H1 (cell line): ENCODE measurements around the gene POLD1. TPM values are rescaled to one million over a fixed set of nuclear protein-coding genes. Genes with fewer than 3 reads are reported as not detected.

Experiments
- CTCF ChIA-PET: fragments of 300-600 bp; sonication (Branson Sonifier 250); formaldehyde crosslinking; loops from one replicate; lab custom pipeline; 2021; ENCODE audit not compliant: partially characterized antibody; lab: Charles Lee
- POLR2A ChIA-PET: fragments of 300-600 bp; sonication (Branson Sonifier 250); formaldehyde crosslinking; loops from one replicate; lab custom pipeline; 2021; ENCODE audit warnings: inconsistent platforms; ENCODE audit not compliant: partially characterized antibody; lab: Charles Lee
- DNase-seq, 2 experiments: peaks; one replicate each; pipeline versions ENCODE4 v3.0.0 to v3.0.0-alpha.2; 2010 to 2022; ENCODE audit warnings: low spot score in 2 of 2, low read depth in 1 of 2, mixed read lengths in 1 of 2
- FAIRE-seq: peaks from 2 replicates; lab custom pipeline; 2011; peaks lifted over from hg19 to GRCh38; lab: Jason Lieb, UNC
- H2AFZ ChIP-seq: 2 replicates; pipeline ENCODE4 v1.8.1; 2012; ENCODE audit warnings: low read length, inconsistent platforms
- H2AK5ac ChIP-seq: 2 replicates; pipeline ENCODE4 v1.6.1; 2013; ENCODE audit warnings: low read depth, low read length
- H2BK120ac ChIP-seq: replicated peaks from 2 replicates; pipeline ENCODE3; 2013; ENCODE audit warnings: low read depth, low read length, inconsistent platforms
- H2BK12ac ChIP-seq: 2 replicates; pipeline ENCODE4 v1.6.1; 2013; ENCODE audit warnings: low read depth, low read length
- H2BK15ac ChIP-seq: 2 replicates; pipeline ENCODE4 v1.6.1; 2013; ENCODE audit warnings: low read length
- H2BK20ac ChIP-seq: 2 replicates; pipeline ENCODE4 v1.6.1; 2013; ENCODE audit warnings: low read length
- H2BK5ac ChIP-seq: 2 replicates; pipeline ENCODE4 v1.6.1; 2013; ENCODE audit warnings: low read depth, low read length
- H3K14ac ChIP-seq: 2 replicates; pipeline ENCODE4 v1.6.1; 2013; ENCODE audit warnings: inconsistent platforms; ENCODE audit not compliant: insufficient read length
- H3K18ac ChIP-seq: 2 replicates; pipeline ENCODE4 v1.6.1; 2013; ENCODE audit warnings: low read length; ENCODE audit errors: extremely low read depth
- H3K23ac ChIP-seq: 2 replicates; pipeline ENCODE4 v1.6.1; 2013; ENCODE audit warnings: inconsistent platforms; ENCODE audit not compliant: insufficient read length
- H3K23me2 ChIP-seq: 2 replicates; pipeline ENCODE4 v1.6.1; 2013; ENCODE audit warnings: low read depth, low read length
- H3K27ac ChIP-seq: 2 replicates; pipeline ENCODE4 v1.6.1; 2011; ENCODE audit warnings: low read depth, low read length, inconsistent platforms
- H3K27me3 ChIP-seq, 4 experiments: replicated peaks in 1 of 4; 1 replicate in 1 of 4; 2 replicates in 3 of 4; pipeline versions ENCODE4 v1.6.1 to v1.8.1; 2011 to 2013; ENCODE audit warnings: low read length in 3 of 4, mild to moderate bottlenecking in 3 of 4, inconsistent platforms in 2 of 4, mixed read lengths in 2 of 4, moderate library complexity in 1 of 4; ENCODE audit not compliant: control insufficient read depth in 3 of 4, insufficient read depth in 3 of 4; ENCODE audit errors: extremely low read depth in 1 of 4
- H3K36me3 ChIP-seq, 4 experiments: 2 replicates each; pipeline versions ENCODE4 v1.6.1 to v1.8.1; 2011 to 2013; ENCODE audit warnings: mild to moderate bottlenecking in 4 of 4, low read length in 3 of 4, moderate library complexity in 2 of 4, control low read depth in 1 of 4, inconsistent platforms in 1 of 4; ENCODE audit not compliant: insufficient read depth in 4 of 4, control insufficient read depth in 2 of 4
- H3K4ac ChIP-seq: replicated peaks from 2 replicates; pipeline ENCODE3; 2013; ENCODE audit warnings: low read length, low read depth, mixed read lengths, inconsistent platforms; ENCODE audit not compliant: insufficient read length
- H3K4me1 ChIP-seq, 4 experiments: replicated peaks in 1 of 4; 1 replicate in 1 of 4; 2 replicates in 3 of 4; pipeline versions ENCODE4 v1.6.1 to v1.8.1; 2011 to 2013; ENCODE audit warnings: low read length in 3 of 4, inconsistent platforms in 2 of 4, mixed read lengths in 1 of 4; ENCODE audit not compliant: insufficient read depth in 4 of 4, control insufficient read depth in 3 of 4
- H3K4me2 ChIP-seq, 2 experiments: 2 replicates each; pipeline versions ENCODE4 v1.6.1 to v1.8.1; 2011 to 2013; ENCODE audit warnings: low read depth in 2 of 2, low read length in 2 of 2, control low read depth in 1 of 2, inconsistent platforms in 1 of 2, mild to moderate bottlenecking in 1 of 2; ENCODE audit not compliant: insufficient read depth in 1 of 2
- H3K4me3 ChIP-seq, 4 experiments: fragments of 200-600, 300-600 bp in 1 of 4; sonication (generic), shearing (Covaris generic), sonication (Bioruptor Twin) in 1 of 4; 2 replicates each; pipeline versions ENCODE4 v1.5.1 to v1.8.1; 2011 to 2016; ENCODE audit warnings: low read length in 4 of 4, low read depth in 3 of 4, control low read depth in 2 of 4, inconsistent platforms in 2 of 4, mild to moderate bottlenecking in 2 of 4, mixed read lengths in 1 of 4, moderate library complexity in 1 of 4; ENCODE audit not compliant: insufficient read depth in 2 of 4; ENCODE audit errors: extremely low read depth in 1 of 4
- H3K56ac ChIP-seq: replicated peaks from 2 replicates; pipeline ENCODE3; 2013; ENCODE audit warnings: low read depth, mild to moderate bottlenecking, mixed read lengths, low read length, inconsistent platforms; ENCODE audit not compliant: insufficient read length
- H3K79me1 ChIP-seq: 2 replicates; pipeline ENCODE4 v1.6.1; 2013; ENCODE audit warnings: low read depth, low read length, control low read depth
- H3K79me2 ChIP-seq, 2 experiments: 2 replicates each; pipeline versions ENCODE4 v1.6.1 to v1.8.1; 2012 to 2013; ENCODE audit warnings: low read length in 2 of 2, mild to moderate bottlenecking in 2 of 2, inconsistent platforms in 1 of 2; ENCODE audit not compliant: insufficient read depth in 2 of 2, control insufficient read depth in 1 of 2
- H3K9ac ChIP-seq, 4 experiments: replicated peaks in 1 of 4; 1 replicate in 1 of 4; 2 replicates in 3 of 4; pipeline versions ENCODE4 v1.6.1 to v1.8.1; 2011 to 2013; ENCODE audit warnings: low read depth in 3 of 4, low read length in 3 of 4, control low read depth in 2 of 4, mild to moderate bottlenecking in 2 of 4, moderate library complexity in 2 of 4, inconsistent platforms in 1 of 4; ENCODE audit errors: extremely low read depth in 1 of 4
- H3K9me3 ChIP-seq, 2 experiments: 2 replicates each; pipeline versions ENCODE4 v1.6.1 to v1.8.1; 2012 to 2013; ENCODE audit warnings: mild to moderate bottlenecking in 2 of 2, moderate library complexity in 2 of 2, control low read depth in 1 of 2, inconsistent platforms in 1 of 2, low read depth in 1 of 2, low read length in 1 of 2, mixed read lengths in 1 of 2; ENCODE audit not compliant: insufficient read depth in 2 of 2
- H4K20me1 ChIP-seq, 2 experiments: replicated peaks in 1 of 2; 2 replicates each; pipeline versions ENCODE3 to v1.8.1; 2011 to 2013; ENCODE audit warnings: inconsistent platforms in 2 of 2, low read length in 2 of 2, mild to moderate bottlenecking in 1 of 2; ENCODE audit not compliant: insufficient read depth in 2 of 2, control insufficient read depth in 1 of 2
- H4K5ac ChIP-seq: 2 replicates; pipeline ENCODE4 v1.6.1; 2013; ENCODE audit warnings: low read length, low read depth, mixed read lengths, inconsistent platforms; ENCODE audit not compliant: insufficient read length
- H4K8ac ChIP-seq: 2 replicates; pipeline ENCODE4 v1.8.0; 2013; ENCODE audit warnings: mild to moderate bottlenecking, moderate library complexity, low read length, inconsistent platforms; ENCODE audit not compliant: insufficient read depth; ENCODE audit errors: extremely low read depth
- H4K91ac ChIP-seq: replicated peaks from 2 replicates; pipeline ENCODE3; 2013; ENCODE audit warnings: low read length, mixed read lengths, inconsistent platforms; ENCODE audit not compliant: insufficient read length
- CBX5 ChIP-seq: fragments of 300-800, 300-1000 bp; sonication (generic); IDR thresholded peaks from 2 replicates; pipeline ENCODE4 v1.7.1; 2016; ENCODE audit warnings: antibody characterized with exemption, low read length, low read depth
- EGR1 ChIP-seq: IDR thresholded peaks from 2 replicates; pipeline ENCODE4 v1.6.1; 2011; ENCODE audit warnings: low read depth, low read length, borderline replicate concordance
- EP300 ChIP-seq, 2 experiments: IDR thresholded peaks; 1 replicate in 1 of 2; 2 replicates in 1 of 2; pipeline ENCODE4 v1.6.1; 2011 to 2012; ENCODE audit warnings: low read depth in 2 of 2, low read length in 2 of 2, mild to moderate bottlenecking in 2 of 2, borderline replicate concordance in 1 of 2, inconsistent platforms in 1 of 2, moderate library complexity in 1 of 2
- HDAC6 ChIP-seq: IDR thresholded peaks from one replicate; pipeline ENCODE4 v1.7.1; 2012; ENCODE audit warnings: low read depth, mild to moderate bottlenecking, inconsistent platforms, low read length, moderate library complexity
- KDM1A ChIP-seq: fragments of 200-600, 300-600 bp; sonication (generic); IDR thresholded peaks from 2 replicates; pipeline ENCODE4 v1.7.1; 2016; ENCODE audit warnings: mild to moderate bottlenecking, low read length, borderline replicate concordance
- KDM5A ChIP-seq: fragments of 200-600 bp; IDR thresholded peaks from 2 replicates; pipeline ENCODE4 v1.7.1; 2012; ENCODE audit warnings: mild to moderate bottlenecking, low read length, inconsistent platforms, mixed read lengths
- NANOG ChIP-seq: IDR thresholded peaks from 2 replicates; pipeline ENCODE4 v1.6.1; 2011; ENCODE audit warnings: low read length, low read depth, mild to moderate bottlenecking, inconsistent platforms; ENCODE audit not compliant: insufficient read depth, poor library complexity, severe bottlenecking
- RXRA ChIP-seq: IDR thresholded peaks from 2 replicates; pipeline ENCODE4 v1.6.1; 2011; ENCODE audit warnings: low read depth, mild to moderate bottlenecking, low read length, moderate library complexity; ENCODE audit not compliant: insufficient read depth
- SIRT6 ChIP-seq: IDR thresholded peaks from one replicate; pipeline ENCODE4 v1.7.1; 2012; ENCODE audit warnings: low read length, inconsistent platforms
- TEAD4 ChIP-seq: IDR thresholded peaks from 2 replicates; pipeline ENCODE4 v1.6.1; 2012; ENCODE audit warnings: low read depth, low read length, inconsistent platforms, mixed read lengths
- WGBS, 2 experiments: shearing (Covaris generic) in 1 of 2; methylation state at CpG; one replicate each; pipeline versions ENCODE4 v1.1.6 to v1.1.7; 2013 to 2015; ENCODE audit warnings: low lambda C conversion rate in 2 of 2, mixed read lengths in 2 of 2, inconsistent platforms in 1 of 2, low coverage in 1 of 2, missing lambda C conversion rate in 1 of 2; ENCODE audit not compliant: insufficient replicate concordance in 2 of 2, insufficient coverage in 1 of 2, insufficient read length in 1 of 2; ENCODE audit errors: extremely low coverage in 1 of 2, missing lambda C conversion rate in 1 of 2; 5-methylcytosine and 5-hydroxymethylcytosine counted together
- polyA plus RNA-seq, 7 experiments: library from polyadenylated mRNA; depleted of rRNA in 3 of 7; stranded (reverse) in 5 of 7; unstranded in 2 of 7; fragments of >200 nt in 5 of 7; fragments of 200-250 nt in 2 of 7; gene quantifications; 1 replicate in 5 of 7; 2 replicates in 1 of 7; 4 replicates in 1 of 7; pipeline versions ENCODE4 v1.2.1 to v1.2.3, GENCODE V29; 2011 to 2013; ENCODE audit warnings: missing spikeins in 2 of 7, mixed read lengths in 2 of 7
- total RNA-seq: library from RNA; stranded (reverse); fragmentation: NEBNext Ultra II Directional; extraction: Animal tissue kit (Norgen Biotek cat#: 25700); gene quantifications from 2 replicates; pipeline ENCODE4 v1.2.1, GENCODE V29; 2021
- TF ChIP-seq, protein P1 (sequence below): IDR thresholded peaks from 2 replicates; pipeline ENCODE4 v1.6.1; 2012; ENCODE audit warnings: low read length, inconsistent platforms

The POLD1 gene
- total and polyA plus RNA-seq, 2 of the 8 experiments (the other 6 are each of a cell fraction or from before 2014, with no cell fraction given) = 141 to 142 TPM

DNA sequence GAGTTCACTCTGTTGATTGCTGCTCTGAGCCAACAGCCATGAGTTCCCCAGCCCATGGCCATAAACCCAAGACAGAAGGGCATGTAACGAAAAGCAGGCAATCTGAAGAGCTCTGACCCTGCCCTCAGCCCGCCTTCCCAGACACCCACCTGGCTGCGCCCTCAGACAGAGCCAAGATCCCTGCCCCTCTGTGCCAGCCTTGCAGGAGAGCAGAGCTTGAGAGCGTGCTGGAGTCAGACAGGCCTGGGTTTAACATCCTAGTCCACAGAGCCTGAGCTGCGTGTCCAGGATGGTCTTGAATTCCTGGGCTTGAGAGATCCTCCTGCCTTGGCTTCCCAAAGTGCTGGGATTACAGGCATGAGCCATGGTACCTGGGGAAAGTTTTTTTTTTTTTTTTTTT, 73.2 kb downstream of the POLD1 start:
- Histone ChIP-seq H2BK12ac (no peak overlapping the region), H3K9ac (no peak overlapping the region), H3K23me2 (peaks cover 7% of the 10 kb centered on the region; the same call in 1 of the 2 replicates), H3K56ac (no peak overlapping the region), H3K79me1 (no peaks in the 10 kb centered on the region), H3K27me3 (no peaks in the 10 kb centered on the region; a peak in 2 of 7 replicates), H3K79me2 (no peaks in the 10 kb centered on the region), H2BK20ac (no peak overlapping the region), H3K36me3 (no peaks in the 10 kb centered on the region)
- no peak for TF ChIP-seq KDM5A
- TF ChIP-seq KDM1A = no peak
- no peak for TF ChIP-seq CBX5
- TF ChIP-seq HDAC6 = no peak
- TF ChIP-seq SIRT6 = no peak
- TF ChIP-seq NANOG = no peak
- TF ChIP-seq, protein P1, sequence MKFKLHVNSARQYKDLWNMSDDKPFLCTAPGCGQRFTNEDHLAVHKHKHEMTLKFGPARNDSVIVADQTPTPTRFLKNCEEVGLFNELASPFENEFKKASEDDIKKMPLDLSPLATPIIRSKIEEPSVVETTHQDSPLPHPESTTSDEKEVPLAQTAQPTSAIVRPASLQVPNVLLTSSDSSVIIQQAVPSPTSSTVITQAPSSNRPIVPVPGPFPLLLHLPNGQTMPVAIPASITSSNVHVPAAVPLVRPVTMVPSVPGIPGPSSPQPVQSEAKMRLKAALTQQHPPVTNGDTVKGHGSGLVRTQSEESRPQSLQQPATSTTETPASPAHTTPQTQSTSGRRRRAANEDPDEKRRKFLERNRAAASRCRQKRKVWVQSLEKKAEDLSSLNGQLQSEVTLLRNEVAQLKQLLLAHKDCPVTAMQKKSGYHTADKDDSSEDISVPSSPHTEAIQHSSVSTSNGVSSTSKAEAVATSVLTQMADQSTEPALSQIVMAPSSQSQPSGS = no peak
- no peak for TF ChIP-seq TEAD4
- TF ChIP-seq RXRA = no peak
- TF ChIP-seq EGR1 = no peak
- TF ChIP-seq EP300 (IDR thresholded peaks at IDR 0.05; ENCODE audit: borderline replicate concordance in 1 of 2, low read depth in 2 of 2, low read length in 2 of 2) = no peak
- TF ChIP-seq, all 59 proteins: peak for 0
- H2BK120ac ChIP-seq = no peak overlapping the region
- H2AK5ac ChIP-seq = no peak overlapping the region
- no peak overlapping the region for H2AFZ ChIP-seq
- ChIA-PET POLR2A (interaction anchor here (1.1 kb wide), 1 partner anchor 9 kb away, joined by 4 read pairs; no protein-coding TSS in a partner anchor), CTCF (interaction anchor here (0.6 to 1.1 kb wide), 4 partner anchors 88 to 162 kb away, joined by 3 to 6 read pairs (median 4); no protein-coding TSS in a partner anchor)
- no peak overlapping the region for H3K27ac ChIP-seq
- no peak overlapping the region for H3K4ac ChIP-seq
- no peak overlapping the region for H2BK15ac ChIP-seq
- no peak overlapping the region for H3K18ac ChIP-seq
- no peak for FAIRE-seq
- H4K91ac ChIP-seq = no peak overlapping the region
- H3K4me1 ChIP-seq = peaks cover 0 to 3% (median 0%) of the 10 kb centered on the region in 4 experiments; a peak in 2 of 7 replicates
- 90% methylated on average over 5 of the region's 5 CpGs; no CpG with 5 or more reads in 1 of the 2 experiments for WGBS, 2 experiments
- H4K8ac ChIP-seq = no peak overlapping the region
- no peak overlapping the region for H3K23ac ChIP-seq
- H3K4me3 ChIP-seq = no peak overlapping the region
- no peaks in the 10 kb centered on the region for H3K9me3 ChIP-seq
- DNase-seq = no peak
- H2BK5ac ChIP-seq = no peak overlapping the region
- H4K20me1 ChIP-seq = peaks cover 0 to 3% of the 10 kb centered on the region in 2 experiments
- no peak overlapping the region for H3K4me2 ChIP-seq
- H3K14ac ChIP-seq = no peak overlapping the region
- H4K5ac ChIP-seq = no peak overlapping the region
